SU-DHL-6 (cell line): ENCODE measurements around the gene ZFP14.

Source experiments
- CTCF ChIP-seq: fragments of 200-600 bp; sonication (generic); IDR thresholded peaks from one replicate; pipeline ENCODE4 v1.5.1; 2017; ENCODE audit warnings: antibody characterized with exemption, mild to moderate bottlenecking, low read length, moderate library complexity; ENCODE audit not compliant: insufficient read depth, poor library complexity, severe bottlenecking
- EZH2phosphoT487 ChIP-seq: fragments of 200-600 bp; sonication (generic), shearing (Covaris generic); conservative IDR thresholded peaks from 2 replicates; pipeline ENCODE4 v1.6.1; 2018; ENCODE audit warnings: mild to moderate bottlenecking, antibody characterized with exemption, low read length, moderate library complexity, mixed read lengths

GRCh38 chr19:36330216-36330615, 48.8 kb downstream of the ZFP14 start:
- TF ChIP-seq CTCF (no peak), EZH2phosphoT487 (no peak)
